H1 (cell line): ENCODE data around the gene RHOV. TPM values are rescaled to one million over a fixed set of nuclear protein-coding genes. Genes with fewer than 3 reads are reported as not detected.

Source experiments
- CTCF ChIA-PET: fragments of 300-600 bp; sonication (Branson Sonifier 250); formaldehyde crosslinking; loops from one replicate; lab custom pipeline; 2021; ENCODE audit not compliant: partially characterized antibody; lab: Charles Lee
- POLR2A ChIA-PET: fragments of 300-600 bp; sonication (Branson Sonifier 250); formaldehyde crosslinking; loops from one replicate; lab custom pipeline; 2021; ENCODE audit warnings: inconsistent platforms; ENCODE audit not compliant: partially characterized antibody; lab: Charles Lee
- DNase-seq, 2 experiments: peaks; one replicate each; pipeline versions ENCODE4 v3.0.0 to v3.0.0-alpha.2; 2010 to 2022; ENCODE audit warnings: low spot score in 2 of 2, low read depth in 1 of 2, mixed read lengths in 1 of 2
- FAIRE-seq: peaks from 2 replicates; lab custom pipeline; 2011; peaks lifted over from hg19 to GRCh38; lab: Jason Lieb, UNC
- H2AFZ ChIP-seq: 2 replicates; pipeline ENCODE4 v1.8.1; 2012; ENCODE audit warnings: low read length, inconsistent platforms
- H2AK5ac ChIP-seq: 2 replicates; pipeline ENCODE4 v1.6.1; 2013; ENCODE audit warnings: low read depth, low read length
- H2BK120ac ChIP-seq: replicated peaks from 2 replicates; pipeline ENCODE3; 2013; ENCODE audit warnings: low read depth, low read length, inconsistent platforms
- H2BK12ac ChIP-seq: 2 replicates; pipeline ENCODE4 v1.6.1; 2013; ENCODE audit warnings: low read depth, low read length
- H2BK15ac ChIP-seq: 2 replicates; pipeline ENCODE4 v1.6.1; 2013; ENCODE audit warnings: low read length
- H2BK20ac ChIP-seq: 2 replicates; pipeline ENCODE4 v1.6.1; 2013; ENCODE audit warnings: low read length
- H2BK5ac ChIP-seq: 2 replicates; pipeline ENCODE4 v1.6.1; 2013; ENCODE audit warnings: low read depth, low read length
- H3K14ac ChIP-seq: 2 replicates; pipeline ENCODE4 v1.6.1; 2013; ENCODE audit warnings: inconsistent platforms; ENCODE audit not compliant: insufficient read length
- H3K18ac ChIP-seq: 2 replicates; pipeline ENCODE4 v1.6.1; 2013; ENCODE audit warnings: low read length; ENCODE audit errors: extremely low read depth
- H3K23ac ChIP-seq: 2 replicates; pipeline ENCODE4 v1.6.1; 2013; ENCODE audit warnings: inconsistent platforms; ENCODE audit not compliant: insufficient read length
- H3K23me2 ChIP-seq: 2 replicates; pipeline ENCODE4 v1.6.1; 2013; ENCODE audit warnings: low read depth, low read length
- H3K27ac ChIP-seq: 2 replicates; pipeline ENCODE4 v1.6.1; 2011; ENCODE audit warnings: low read depth, low read length, inconsistent platforms
- H3K27me3 ChIP-seq, 4 experiments: replicated peaks in 1 of 4; 1 replicate in 1 of 4; 2 replicates in 3 of 4; pipeline versions ENCODE4 v1.6.1 to v1.8.1; 2011 to 2013; ENCODE audit warnings: low read length in 3 of 4, mild to moderate bottlenecking in 3 of 4, inconsistent platforms in 2 of 4, mixed read lengths in 2 of 4, moderate library complexity in 1 of 4; ENCODE audit not compliant: control insufficient read depth in 3 of 4, insufficient read depth in 3 of 4; ENCODE audit errors: extremely low read depth in 1 of 4
- H3K36me3 ChIP-seq, 4 experiments: 2 replicates each; pipeline versions ENCODE4 v1.6.1 to v1.8.1; 2011 to 2013; ENCODE audit warnings: mild to moderate bottlenecking in 4 of 4, low read length in 3 of 4, moderate library complexity in 2 of 4, control low read depth in 1 of 4, inconsistent platforms in 1 of 4; ENCODE audit not compliant: insufficient read depth in 4 of 4, control insufficient read depth in 2 of 4
- H3K4ac ChIP-seq: replicated peaks from 2 replicates; pipeline ENCODE3; 2013; ENCODE audit warnings: low read length, low read depth, mixed read lengths, inconsistent platforms; ENCODE audit not compliant: insufficient read length
- H3K4me1 ChIP-seq, 4 experiments: replicated peaks in 1 of 4; 1 replicate in 1 of 4; 2 replicates in 3 of 4; pipeline versions ENCODE4 v1.6.1 to v1.8.1; 2011 to 2013; ENCODE audit warnings: low read length in 3 of 4, inconsistent platforms in 2 of 4, mixed read lengths in 1 of 4; ENCODE audit not compliant: insufficient read depth in 4 of 4, control insufficient read depth in 3 of 4
- H3K4me2 ChIP-seq, 2 experiments: 2 replicates each; pipeline versions ENCODE4 v1.6.1 to v1.8.1; 2011 to 2013; ENCODE audit warnings: low read depth in 2 of 2, low read length in 2 of 2, control low read depth in 1 of 2, inconsistent platforms in 1 of 2, mild to moderate bottlenecking in 1 of 2; ENCODE audit not compliant: insufficient read depth in 1 of 2
- H3K4me3 ChIP-seq, 4 experiments: fragments of 200-600, 300-600 bp in 1 of 4; sonication (generic), shearing (Covaris generic), sonication (Bioruptor Twin) in 1 of 4; 2 replicates each; pipeline versions ENCODE4 v1.5.1 to v1.8.1; 2011 to 2016; ENCODE audit warnings: low read length in 4 of 4, low read depth in 3 of 4, control low read depth in 2 of 4, inconsistent platforms in 2 of 4, mild to moderate bottlenecking in 2 of 4, mixed read lengths in 1 of 4, moderate library complexity in 1 of 4; ENCODE audit not compliant: insufficient read depth in 2 of 4; ENCODE audit errors: extremely low read depth in 1 of 4
- H3K56ac ChIP-seq: replicated peaks from 2 replicates; pipeline ENCODE3; 2013; ENCODE audit warnings: low read depth, mild to moderate bottlenecking, mixed read lengths, low read length, inconsistent platforms; ENCODE audit not compliant: insufficient read length
- H3K79me1 ChIP-seq: 2 replicates; pipeline ENCODE4 v1.6.1; 2013; ENCODE audit warnings: low read depth, low read length, control low read depth
- H3K79me2 ChIP-seq, 2 experiments: 2 replicates each; pipeline versions ENCODE4 v1.6.1 to v1.8.1; 2012 to 2013; ENCODE audit warnings: low read length in 2 of 2, mild to moderate bottlenecking in 2 of 2, inconsistent platforms in 1 of 2; ENCODE audit not compliant: insufficient read depth in 2 of 2, control insufficient read depth in 1 of 2
- H3K9ac ChIP-seq, 4 experiments: replicated peaks in 1 of 4; 1 replicate in 1 of 4; 2 replicates in 3 of 4; pipeline versions ENCODE4 v1.6.1 to v1.8.1; 2011 to 2013; ENCODE audit warnings: low read depth in 3 of 4, low read length in 3 of 4, control low read depth in 2 of 4, mild to moderate bottlenecking in 2 of 4, moderate library complexity in 2 of 4, inconsistent platforms in 1 of 4; ENCODE audit errors: extremely low read depth in 1 of 4
- H3K9me3 ChIP-seq, 2 experiments: 2 replicates each; pipeline versions ENCODE4 v1.6.1 to v1.8.1; 2012 to 2013; ENCODE audit warnings: mild to moderate bottlenecking in 2 of 2, moderate library complexity in 2 of 2, control low read depth in 1 of 2, inconsistent platforms in 1 of 2, low read depth in 1 of 2, low read length in 1 of 2, mixed read lengths in 1 of 2; ENCODE audit not compliant: insufficient read depth in 2 of 2
- H4K20me1 ChIP-seq, 2 experiments: replicated peaks in 1 of 2; 2 replicates each; pipeline versions ENCODE3 to v1.8.1; 2011 to 2013; ENCODE audit warnings: inconsistent platforms in 2 of 2, low read length in 2 of 2, mild to moderate bottlenecking in 1 of 2; ENCODE audit not compliant: insufficient read depth in 2 of 2, control insufficient read depth in 1 of 2
- H4K5ac ChIP-seq: 2 replicates; pipeline ENCODE4 v1.6.1; 2013; ENCODE audit warnings: low read length, low read depth, mixed read lengths, inconsistent platforms; ENCODE audit not compliant: insufficient read length
- H4K8ac ChIP-seq: 2 replicates; pipeline ENCODE4 v1.8.0; 2013; ENCODE audit warnings: mild to moderate bottlenecking, moderate library complexity, low read length, inconsistent platforms; ENCODE audit not compliant: insufficient read depth; ENCODE audit errors: extremely low read depth
- H4K91ac ChIP-seq: replicated peaks from 2 replicates; pipeline ENCODE3; 2013; ENCODE audit warnings: low read length, mixed read lengths, inconsistent platforms; ENCODE audit not compliant: insufficient read length
- BRCA1 ChIP-seq: IDR thresholded peaks from 2 replicates; pipeline ENCODE4 v1.6.1; 2012; ENCODE audit warnings: low read depth, low read length, improper control_type of control experiment
- CTBP2 ChIP-seq: IDR thresholded peaks from 2 replicates; pipeline ENCODE4 v1.7.0; 2011; ENCODE audit warnings: borderline replicate concordance, mild to moderate bottlenecking, moderate library complexity, mixed read lengths, low read length; ENCODE audit not compliant: insufficient read depth, insufficient read length
- EGR1 ChIP-seq: IDR thresholded peaks from 2 replicates; pipeline ENCODE4 v1.6.1; 2011; ENCODE audit warnings: low read depth, low read length, borderline replicate concordance
- MAX ChIP-seq: IDR thresholded peaks from 2 replicates; pipeline ENCODE4 v1.6.1; 2012; ENCODE audit warnings: inconsistent platforms
- SIX5 ChIP-seq: IDR thresholded peaks from 2 replicates; pipeline ENCODE4 v1.6.1; 2011; ENCODE audit warnings: mild to moderate bottlenecking, low read depth, low read length
- WGBS, 2 experiments: shearing (Covaris generic) in 1 of 2; methylation state at CpG; one replicate each; pipeline versions ENCODE4 v1.1.6 to v1.1.7; 2013 to 2015; ENCODE audit warnings: low lambda C conversion rate in 2 of 2, mixed read lengths in 2 of 2, inconsistent platforms in 1 of 2, low coverage in 1 of 2, missing lambda C conversion rate in 1 of 2; ENCODE audit not compliant: insufficient replicate concordance in 2 of 2, insufficient coverage in 1 of 2, insufficient read length in 1 of 2; ENCODE audit errors: extremely low coverage in 1 of 2, missing lambda C conversion rate in 1 of 2; 5-methylcytosine and 5-hydroxymethylcytosine counted together
- polyA plus RNA-seq, 7 experiments: library from polyadenylated mRNA; depleted of rRNA in 3 of 7; stranded (reverse) in 5 of 7; unstranded in 2 of 7; fragments of >200 nt in 5 of 7; fragments of 200-250 nt in 2 of 7; gene quantifications; 1 replicate in 5 of 7; 2 replicates in 1 of 7; 4 replicates in 1 of 7; pipeline versions ENCODE4 v1.2.1 to v1.2.3, GENCODE V29; 2011 to 2013; ENCODE audit warnings: missing spikeins in 2 of 7, mixed read lengths in 2 of 7
- total RNA-seq: library from RNA; stranded (reverse); fragmentation: NEBNext Ultra II Directional; extraction: Animal tissue kit (Norgen Biotek cat#: 25700); gene quantifications from 2 replicates; pipeline ENCODE4 v1.2.1, GENCODE V29; 2021

Gene RHOV
- total and polyA plus RNA-seq, 2 of the 8 experiments (the other 6 are each of a cell fraction or from before 2014, with no cell fraction given) = 1.5 to 2.7 TPM

- FAIRE-seq (no peak), DNase-seq (no peak)
- Histone ChIP-seq H3K27ac (no peak overlapping the region), H2AK5ac (no peak overlapping the region; the same call in 1 of the 2 replicates), H3K4ac (no peak overlapping the region), H2BK120ac (no peak overlapping the region), H4K5ac (no peak overlapping the region), H3K4me3 (peak overlapping the region in 3 of 4 experiments; percentile 25 to 62 (median 47); a peak in 5 of 8 replicates), H2BK12ac (no peak overlapping the region), H2BK20ac (no peak overlapping the region), H3K18ac (no peak overlapping the region), H3K56ac (no peak overlapping the region), H2AFZ (no peak overlapping the region), H3K14ac (no peak overlapping the region), H2BK5ac (no peak overlapping the region; the same call in 1 of the 2 replicates), H4K8ac (no peak overlapping the region), H3K79me1 (no peaks in the 10 kb centered on the region), H3K9me3 (no peaks in the 10 kb centered on the region), H4K20me1 (peaks cover 15 to 16% of the 10 kb centered on the region in 2 experiments), H3K36me3 (peaks cover 6 to 19% (median 10%) of the 10 kb centered on the region in 4 experiments; a peak in 5 of 8 replicates), H3K4me2 (peak overlapping the region; percentile 45 to 92), H3K4me1 (peaks cover 0 to 18% (median 12%) of the 10 kb centered on the region in 4 experiments; a peak in 6 of 7 replicates), H4K91ac (no peak overlapping the region), H3K79me2 (no peaks in the 10 kb centered on the region), H3K9ac (no peak overlapping the region), H3K27me3 (no peaks in the 10 kb centered on the region; a peak in 1 of 7 replicates), H3K23me2 (peaks cover 6% of the 10 kb centered on the region; the same call in 1 of the 2 replicates), H3K23ac (no peak overlapping the region), H2BK15ac (0 out of 2 replicates have a peak overlapping the region, but pooled peaks have one; percentile 61)
- TF ChIP-seq BRCA1 (no peak), EGR1 (peak; percentile 45; the same call in 1 of the 2 replicates), MAX (0 out of 2 replicates have a peak, but pooled peaks have one; percentile 13), SIX5 (no peak), CTBP2 (no peak)
- POLR2A ChIA-PET = interaction anchor here (0.8 to 11.5 kb wide), 12 partner anchors 8 to 151 kb away, joined by 3 to 209 read pairs (median 5); partner anchors contain the start of genes CHAC1, DLL4 and VPS18
- CTCF ChIA-PET = interaction anchor here (0.6 to 20.6 kb wide), 21 partner anchors 11 to 889 kb away, joined by 3 to 619 read pairs (median 17); partner anchors contain the start of genes CHAC1, DLL4 and VPS18
- WGBS, 2 experiments = 62% methylated on average over 21 of the region's 22 CpGs; no CpG with 5 or more reads in 1 of the 2 experiments
Observed at GRCh38 chr15:40906991-40907802, 33.2 kb upstream of the RHOV start.
